Measurements from ENCODE around the gene MYBBP1A.

The MYBBP1A gene

GRCh38 chr17:4513113-4514032 lies 41.8 kb downstream of the MYBBP1A start:
- no peak for DNase-seq

- no peak for DNase-seq
Measured at GRCh38 chr17:4512156-4513112, 42.8 kb downstream of the MYBBP1A start.

- no peak for DNase-seq
Measured at GRCh38 chr17:4511199-4511932, 43.8 kb downstream of the MYBBP1A start.

- no peak for DNase-seq
Measured at GRCh38 chr17:4510618-4510941, 44.6 kb downstream of the MYBBP1A start.

- no peak for DNase-seq
Measured at GRCh38 chr17:4509923-4510617, 45.1 kb downstream of the MYBBP1A start.

GRCh38 chr17:4509401-4509800 lies 45.8 kb downstream of the MYBBP1A start:
- no peak for DNase-seq

- no peak for DNase-seq
Measured at GRCh38 chr17:4508207-4508606, 47.0 kb downstream of the MYBBP1A start.

- DNase-seq, result no peak
Measured at GRCh38 chr17:4507361-4508111, 47.6 kb downstream of the MYBBP1A start.

GRCh38 chr17:4506892-4507291 lies 48.3 kb downstream of the MYBBP1A start:
- no peak for DNase-seq

GRCh38 chr17:4506175-4506813 lies 48.9 kb downstream of the MYBBP1A start:
- DNase-seq, result no peak

- no peak for DNase-seq
Measured at GRCh38 chr17:4505187-4505586, 50.0 kb downstream of the MYBBP1A start.

GRCh38 chr17:4504188-4504587 lies 51.0 kb downstream of the MYBBP1A start:
- DNase-seq, result no peak

- no peak for DNase-seq
Measured at GRCh38 chr17:4503283-4504025, 51.7 kb downstream of the MYBBP1A start.

GRCh38 chr17:4502466-4503154 lies 52.6 kb downstream of the MYBBP1A start:
- DNase-seq, result no peak

- no peak for DNase-seq
Measured at GRCh38 chr17:4501295-4501949, 53.8 kb downstream of the MYBBP1A start.

- DNase-seq, result no peak
Measured at GRCh38 chr17:4500191-4500571, 55.0 kb downstream of the MYBBP1A start.

- no peak for DNase-seq
Measured at GRCh38 chr17:4499431-4500190, 55.6 kb downstream of the MYBBP1A start.

Measured in cortex of kidney (tissue), 1 donor.